HepG2 (cell line): ENCODE data around the gene TAB2. TPM values are rescaled to one million over a fixed set of nuclear protein-coding genes. Genes with fewer than 3 reads are reported as not detected.

Experiments
- GLI4 ChIP-seq: sonication (generic); formaldehyde crosslinking; IDR thresholded peaks from 2 replicates; pipeline ENCODE4 v1.5.1; 2020; ENCODE audit warnings: missing genetic modification reagents, mild to moderate bottlenecking, moderate library complexity, borderline replicate concordance
- HNRNPH1 ChIP-seq: fragments of 200-400 bp; formaldehyde crosslinking; optimal IDR thresholded peaks from 2 replicates; pipeline ENCODE3; 2017; ENCODE audit warnings: mild to moderate bottlenecking, low read depth, low read length
- KAT7 ChIP-seq: IDR thresholded peaks from 2 replicates; pipeline ENCODE4 v1.6.1; 2018; ENCODE audit warnings: borderline replicate concordance, missing compliant biosample characterization
- KMT2B ChIP-seq: IDR thresholded peaks from 2 replicates; pipeline ENCODE4 v1.6.1; 2016; ENCODE audit warnings: missing genetic modification reagents, missing compliant biosample characterization
- MXD3 ChIP-seq: IDR thresholded peaks from 2 replicates; pipeline ENCODE4 v1.6.1; 2016; ENCODE audit warnings: mild to moderate bottlenecking, missing biosample characterization, missing genetic modification reagents
- MYPOP ChIP-seq: sonication (generic); formaldehyde crosslinking; IDR thresholded peaks from 2 replicates; pipeline ENCODE4 v1.8.1; 2023; ENCODE audit warnings: mild to moderate bottlenecking, moderate library complexity, missing genetic modification reagents
- NCOA2 ChIP-seq: sonication (generic); formaldehyde crosslinking; IDR thresholded peaks from 2 replicates; pipeline ENCODE4 v1.8.0; 2022; ENCODE audit warnings: inconsistent platforms
- REPIN1 ChIP-seq: sonication (generic); formaldehyde crosslinking; IDR thresholded peaks from 2 replicates; pipeline ENCODE4 v1.8.0; 2022; ENCODE audit warnings: missing genetic modification reagents, low read depth, mild to moderate bottlenecking, borderline replicate concordance
- STAT5B ChIP-seq: sonication (generic); formaldehyde crosslinking; IDR thresholded peaks from 2 replicates; pipeline ENCODE4 v1.4.0; 2020; ENCODE audit warnings: missing genetic modification reagents
- TSC22D2 ChIP-seq: sonication (generic); formaldehyde crosslinking; IDR thresholded peaks from 2 replicates; pipeline ENCODE4 v1.5.1; 2020; ENCODE audit warnings: missing genetic modification reagents, mild to moderate bottlenecking, borderline replicate concordance
- ZBTB25 ChIP-seq: IDR thresholded peaks from 2 replicates; pipeline ENCODE4 v1.6.1; 2018; ENCODE audit warnings: missing genetic modification reagents
- ZBTB42 ChIP-seq: sonication (generic); formaldehyde crosslinking; IDR thresholded peaks from 2 replicates; pipeline ENCODE4 v1.5.0; 2020; ENCODE audit warnings: mild to moderate bottlenecking, missing genetic modification reagents
- ZNF709 ChIP-seq: sonication (generic); formaldehyde crosslinking; IDR thresholded peaks from 2 replicates; pipeline ENCODE4 v1.5.0; 2020; ENCODE audit warnings: mild to moderate bottlenecking, missing genetic modification reagents
- ZNF746 ChIP-seq: sonication (generic); formaldehyde crosslinking; IDR thresholded peaks from 2 replicates; pipeline ENCODE4 v1.8.0; 2022; ENCODE audit warnings: mild to moderate bottlenecking, missing genetic modification reagents
- ZNF777 ChIP-seq: sonication (generic); formaldehyde crosslinking; IDR thresholded peaks from 2 replicates; pipeline ENCODE4 v1.4.0; 2020; ENCODE audit warnings: missing genetic modification reagents
- ZNF878 ChIP-seq: sonication (generic); formaldehyde crosslinking; IDR thresholded peaks from 2 replicates; pipeline ENCODE4 v1.8.1; 2023; ENCODE audit warnings: mild to moderate bottlenecking, missing genetic modification reagents, moderate library complexity
- ZSCAN21 ChIP-seq: sonication (generic); formaldehyde crosslinking; IDR thresholded peaks from 2 replicates; pipeline ENCODE4 v1.8.0; 2022; ENCODE audit warnings: mild to moderate bottlenecking, missing genetic modification reagents, moderate library complexity, borderline replicate concordance
- polyA plus RNA-seq, 8 experiments: library from polyadenylated mRNA; depleted of rRNA in 3 of 8; stranded (reverse) in 7 of 8; unstranded in 1 of 8; fragments of >200 nt; fragmentation: Illumina TruSeq in 4 of 8; extraction: Trizol in 4 of 8; gene quantifications; 2 replicates each; pipeline versions ENCODE4 v1.2.1 to v1.2.3, GENCODE V29; 2011 to 2016; ENCODE audit warnings: low read depth in 4 of 8, missing spikeins in 1 of 8, mixed read lengths in 1 of 8; ENCODE audit not compliant: insufficient read depth in 1 of 8
- total RNA-seq, 5 experiments: library from RNA; depleted of rRNA; stranded (reverse); fragments of >200 nt; fragmentation: Illumina TruSeq; extraction: Trizol; gene quantifications; 2 replicates each; pipeline ENCODE4 v1.2.3, GENCODE V29; 2016; ENCODE audit warnings: low read depth in 1 of 5
- TF ChIP-seq, protein P1 (sequence below): sonication (generic); formaldehyde crosslinking; IDR thresholded peaks from 2 replicates; pipeline ENCODE4 v1.5.0; 2020; ENCODE audit warnings: missing genetic modification reagents
- TF ChIP-seq, protein P2 (sequence below): IDR thresholded peaks from 2 replicates; pipeline ENCODE4 v1.6.1; 2016; ENCODE audit warnings: mild to moderate bottlenecking
- TF ChIP-seq, protein P3 (sequence below): sonication (generic); formaldehyde crosslinking; IDR thresholded peaks from 2 replicates; pipeline ENCODE4 v1.5.0; 2020; ENCODE audit warnings: mild to moderate bottlenecking, missing genetic modification reagents

The TAB2 gene
- total and polyA plus RNA-seq, 2 of the 13 experiments (the other 11 are each of a cell fraction or from before 2014, with no cell fraction given), result 23.7 to 50.2 TPM

GRCh38 chr6:149316740-149317643 lies 520 bp upstream of the TAB2 start (continued):
- TF ChIP-seq ZNF746 (CRISPR knock-in tag), result no peak
- TF ChIP-seq REPIN1, result no peak
- TF ChIP-seq GLI4 (CRISPR knock-in tag), result no peak
- TF ChIP-seq ZBTB25 (CRISPR knock-in tag), result peak; percentile 49; the same call in 1 of the 2 replicates
- TF ChIP-seq ZNF878 (CRISPR knock-in tag), result peak; percentile 80; the same call in 1 of the 2 replicates
- peak; percentile 54; the same call in 1 of the 2 replicates for TF ChIP-seq MXD3 (CRISPR knock-in tag)
- TF ChIP-seq STAT5B, result no peak
- no peak for TF ChIP-seq HNRNPH1
- TF ChIP-seq, protein P1, sequence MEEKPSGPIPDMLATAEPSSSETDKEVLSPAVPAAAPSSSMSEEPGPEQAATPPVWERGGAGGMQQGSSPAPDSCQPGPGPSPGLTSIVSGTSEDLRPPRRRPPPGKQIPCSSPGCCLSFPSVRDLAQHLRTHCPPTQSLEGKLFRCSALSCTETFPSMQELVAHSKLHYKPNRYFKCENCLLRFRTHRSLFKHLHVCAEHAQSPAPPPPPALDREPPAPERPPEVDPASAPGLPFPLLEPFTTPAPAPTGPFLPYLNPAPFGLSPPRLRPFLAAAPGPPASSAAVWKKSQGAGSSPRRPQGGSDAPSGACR (CRISPR knock-in tag), result 0 out of 2 replicates have a peak, but pooled peaks have one; percentile 54
- TF ChIP-seq ZSCAN21 (CRISPR knock-in tag), result peak; percentile 38; the same call in 1 of the 2 replicates
- peak; percentile 49; the same call in 1 of the 2 replicates for TF ChIP-seq ZNF709 (CRISPR knock-in tag)
- no peak; the same call in 1 of the 2 replicates for TF ChIP-seq MYPOP
- peak; percentile 86 for TF ChIP-seq KMT2B (CRISPR knock-in tag)
- peak; percentile 86 for TF ChIP-seq ZBTB42 (CRISPR knock-in tag)
- no peak for TF ChIP-seq KAT7 (CRISPR knock-in tag)
- TF ChIP-seq, protein P2, sequence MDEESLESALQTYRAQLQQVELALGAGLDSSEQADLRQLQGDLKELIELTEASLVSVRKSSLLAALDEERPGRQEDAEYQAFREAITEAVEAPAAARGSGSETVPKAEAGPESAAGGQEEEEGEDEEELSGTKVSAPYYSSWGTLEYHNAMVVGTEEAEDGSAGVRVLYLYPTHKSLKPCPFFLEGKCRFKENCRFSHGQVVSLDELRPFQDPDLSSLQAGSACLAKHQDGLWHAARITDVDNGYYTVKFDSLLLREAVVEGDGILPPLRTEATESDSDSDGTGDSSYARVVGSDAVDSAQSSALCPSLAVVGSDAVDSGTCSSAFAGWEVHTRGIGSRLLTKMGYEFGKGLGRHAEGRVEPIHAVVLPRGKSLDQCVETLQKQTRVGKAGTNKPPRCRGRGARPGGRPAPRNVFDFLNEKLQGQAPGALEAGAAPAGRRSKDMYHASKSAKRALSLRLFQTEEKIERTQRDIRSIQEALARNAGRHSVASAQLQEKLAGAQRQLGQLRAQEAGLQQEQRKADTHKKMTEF (CRISPR knock-in tag), result peak; percentile 48; the same call in 1 of the 2 replicates
- TF ChIP-seq NCOA2 (CRISPR knock-in tag), result no peak
- TF ChIP-seq, protein P3, sequence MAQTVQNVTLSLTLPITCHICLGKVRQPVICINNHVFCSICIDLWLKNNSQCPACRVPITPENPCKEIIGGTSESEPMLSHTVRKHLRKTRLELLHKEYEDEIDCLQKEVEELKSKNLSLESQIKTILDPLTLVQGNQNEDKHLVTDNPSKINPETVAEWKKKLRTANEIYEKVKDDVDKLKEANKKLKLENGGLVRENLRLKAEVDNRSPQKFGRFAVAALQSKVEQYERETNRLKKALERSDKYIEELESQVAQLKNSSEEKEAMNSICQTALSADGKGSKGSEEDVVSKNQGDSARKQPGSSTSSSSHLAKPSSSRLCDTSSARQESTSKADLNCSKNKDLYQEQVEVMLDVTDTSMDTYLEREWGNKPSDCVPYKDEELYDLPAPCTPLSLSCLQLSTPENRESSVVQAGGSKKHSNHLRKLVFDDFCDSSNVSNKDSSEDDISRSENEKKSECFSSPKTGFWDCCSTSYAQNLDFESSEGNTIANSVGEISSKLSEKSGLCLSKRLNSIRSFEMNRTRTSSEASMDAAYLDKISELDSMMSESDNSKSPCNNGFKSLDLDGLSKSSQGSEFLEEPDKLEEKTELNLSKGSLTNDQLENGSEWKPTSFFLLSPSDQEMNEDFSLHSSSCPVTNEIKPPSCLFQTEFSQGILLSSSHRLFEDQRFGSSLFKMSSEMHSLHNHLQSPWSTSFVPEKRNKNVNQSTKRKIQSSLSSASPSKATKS (CRISPR knock-in tag), result no peak
- no peak for TF ChIP-seq ZNF777
- TF ChIP-seq TSC22D2, result no peak
